ENCODE data around the gene BBS12. TPM values are rescaled to one million over a fixed set of nuclear protein-coding genes. Genes with fewer than 3 reads are reported as not detected.

BBS12 gene
- total and polyA plus RNA-seq, 2 donors (not counting 3 experiments of a cell fraction or from before 2014, with no cell fraction given) = 0.91 to 2.3 TPM

- Histone ChIP-seq H3K36me3 (ENCODE audit: control insufficient read depth in 2 of 2, extremely low read depth in 1 of 2, insufficient read depth in 2 of 2, low read length in 2 of 2) (no peaks in the 10 kb centered on the region), H4K20me1 (replicated peaks; ENCODE audit: control insufficient read depth, extremely low read depth, insufficient read depth, low read length) (no peaks in the 10 kb centered on the region), H3K9me3 (replicated peaks; ENCODE audit: control insufficient read depth, insufficient read depth, low read length) (no peaks in the 10 kb centered on the region), H2AFZ (ENCODE audit: low read depth, low read length) (no peak overlapping the region), H3K4me1 (ENCODE audit: control insufficient read depth, extremely low read depth, insufficient read depth, low read length) (peaks cover 8% of the 10 kb centered on the region), H3K9ac (replicated peaks; ENCODE audit: extremely low read depth, insufficient read depth, low read length) (no peak overlapping the region), H3K4me3 (replicated peaks in 1 of 3; ENCODE audit: insufficient read depth in 1 of 3, low read depth in 1 of 3, low read length in 3 of 3) (no peak overlapping the region), H3K27me3 (ENCODE audit: control insufficient read depth in 2 of 2, insufficient read depth in 2 of 2, low read length in 2 of 2) (peaks cover 8 to 9% of the 10 kb centered on the region in 2 experiments), H3K4me2 (ENCODE audit: insufficient read depth, low read length) (no peak overlapping the region), H3K9me1 (replicated peaks; ENCODE audit: control insufficient read depth, extremely low read depth, insufficient read depth, low read length) (no peaks in the 10 kb centered on the region), H3K27ac (ENCODE audit: insufficient read depth, low read depth, low read length) (no peak overlapping the region), H3K79me2 (ENCODE audit: control insufficient read depth, insufficient read depth, low read length) (no peaks in the 10 kb centered on the region)
- TF ChIP-seq MAX (IDR thresholded peaks at IDR 0.05; ENCODE audit: insufficient read depth, insufficient read length) (no peak), MYC (IDR thresholded peaks at IDR 0.05; ENCODE audit: low read depth, low read length) (no peak), POLR2AphosphoS5 (IDR thresholded peaks at IDR 0.05; ENCODE audit: insufficient read depth, low read depth, low read length) (no peak), CTCF (IDR thresholded peaks at IDR 0.05; ENCODE audit: extremely low read depth in 1 of 2, insufficient read depth in 1 of 2, low read depth in 1 of 2, low read length in 2 of 2) (no peak), EZH2 (IDR thresholded peaks at IDR 0.05; ENCODE audit: borderline replicate concordance, low read depth, low read length, severe bottlenecking) (no peak), JUN (IDR thresholded peaks at IDR 0.05; ENCODE audit: borderline replicate concordance, insufficient read depth, insufficient read length, low read depth) (no peak), POLR2A (IDR thresholded peaks at IDR 0.05; ENCODE audit: low read depth, low read length) (no peak)
- ChIA-PET CTCF (interaction anchor here (1.2 to 1.8 kb wide), 2 partner anchors 8 to 24 kb away, joined by 4 to 7 read pairs; no protein-coding TSS in a partner anchor), POLR2A (no interaction called here)
- BruUV-seq (replicated peaks) = no TSS peak
- dilution Hi-C loops (cut with MboI; ENCODE audit: extremely low pct_ligation_motif_present, low sequenced_read_pairs) (no loop called here), intact Hi-C loops (cut with micrococcal nuclease) (no loop called here)
- no peak for DNase-seq (ENCODE audit: low read depth, low spot score)
- no peak for FAIRE-seq
Observed at GRCh38 chr4:122692641-122693520, 39.6 kb upstream of the BBS12 start.

Data from endothelial cell of umbilical vein (primary cell).